Astrocyte of the hippocampus (primary cell): ENCODE measurements around the gene GLIPR2.

Experiments used
- DNase-seq: peaks from one replicate; pipeline ENCODE4 v3.0.0; 2011; ENCODE audit warnings: low read depth, low spot score

The GLIPR2 gene

GRCh38 chr9:36192196-36192595 lies 55.7 kb downstream of the GLIPR2 start:
- peak; percentile 28 for DNase-seq

- DNase-seq, result no peak
Measured at GRCh38 chr9:36193023-36193422, 56.5 kb downstream of the GLIPR2 start.

- DNase-seq, result peak; percentile 31
Measured at GRCh38 chr9:36194326-36195000, 57.9 kb downstream of the GLIPR2 start.

GRCh38 chr9:36204906-36205547 lies 68.5 kb downstream of the GLIPR2 start:
- DNase-seq, result peak; percentile 35

GRCh38 chr9:36207016-36207415 lies 70.5 kb downstream of the GLIPR2 start:
- DNase-seq, result peak; percentile 56

GRCh38 chr9:36207546-36208012 lies 71.0 kb downstream of the GLIPR2 start:
- DNase-seq, result peak; percentile 52

GRCh38 chr9:36208521-36209253 lies 72.2 kb downstream of the GLIPR2 start:
- DNase-seq, result no peak

GRCh38 chr9:36210722-36211121 lies 74.2 kb downstream of the GLIPR2 start:
- peak; percentile 16 for DNase-seq

GRCh38 chr9:36211510-36211909 lies 75.0 kb downstream of the GLIPR2 start:
- no peak for DNase-seq

GRCh38 chr9:36213387-36213786 lies 76.9 kb downstream of the GLIPR2 start:
- no peak for DNase-seq
